GDM1 (cell line): ENCODE results near the gene TOM1.

Experiments used
- DNase-seq: peaks from one replicate; lab custom pipeline; 2025; lab: John Stamatoyannopoulos, UW

The TOM1 gene

DNA sequence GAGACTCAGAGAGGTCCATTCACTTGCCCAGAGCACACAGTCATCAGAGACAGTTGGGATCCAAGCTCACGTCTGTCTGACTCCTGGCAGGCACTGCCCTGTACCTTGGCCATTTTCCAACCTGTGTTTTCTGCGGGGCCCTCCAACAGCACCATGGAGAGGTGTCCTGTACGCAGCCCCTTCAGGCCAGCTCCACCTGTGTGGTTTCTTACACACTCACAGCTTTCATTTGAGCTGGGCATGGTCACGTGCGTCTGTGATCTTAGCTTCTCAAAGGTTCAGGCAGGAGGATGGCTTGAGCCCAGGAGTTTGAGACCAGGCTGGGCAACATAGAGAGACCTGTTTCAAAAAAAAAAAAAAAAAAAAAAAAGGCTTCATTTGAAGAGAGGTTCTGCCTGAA, 24.4 kb downstream of the TOM1 start:
- DNase-seq: no peak

DNA sequence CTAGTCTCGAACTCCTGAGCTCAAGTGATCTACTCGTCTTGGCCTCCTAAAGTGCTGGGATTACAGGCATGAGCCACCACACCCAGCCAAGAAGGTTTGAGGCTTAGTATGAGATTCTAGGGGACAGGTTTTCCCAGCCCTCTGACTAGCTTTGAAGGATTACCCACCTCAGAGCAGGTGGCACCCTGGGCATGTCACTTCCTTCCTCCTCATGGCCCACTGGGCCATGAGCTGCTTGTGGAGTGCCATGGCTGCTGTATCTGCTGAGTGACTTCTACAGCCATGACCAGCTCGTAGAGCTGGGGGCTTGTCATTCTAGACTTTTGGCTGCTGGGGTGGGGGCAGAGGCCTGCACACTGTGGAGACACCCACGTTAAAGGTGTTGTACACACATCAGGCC, 25.1 kb downstream of the TOM1 start:
- DNase-seq: no peak

DNA sequence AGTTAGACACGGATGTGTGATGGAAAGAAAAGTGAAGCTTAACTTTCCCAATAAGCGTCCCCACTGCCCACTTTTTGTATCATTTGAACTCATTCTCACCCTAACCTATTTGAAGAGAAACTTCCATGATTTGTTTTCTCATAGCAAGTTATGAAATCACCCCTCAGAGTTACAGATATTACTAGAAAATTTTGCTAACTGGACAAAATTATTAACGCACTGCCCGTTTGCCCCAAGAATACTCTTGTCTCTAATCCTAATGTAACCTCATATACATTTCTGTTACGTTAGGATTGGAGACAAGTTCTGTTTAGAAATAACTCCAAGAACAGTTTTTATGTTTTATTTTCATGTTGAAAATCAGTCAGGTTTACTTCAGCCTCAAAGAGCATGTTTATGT, 25.5 kb downstream of the TOM1 start:
- no peak for DNase-seq

DNA sequence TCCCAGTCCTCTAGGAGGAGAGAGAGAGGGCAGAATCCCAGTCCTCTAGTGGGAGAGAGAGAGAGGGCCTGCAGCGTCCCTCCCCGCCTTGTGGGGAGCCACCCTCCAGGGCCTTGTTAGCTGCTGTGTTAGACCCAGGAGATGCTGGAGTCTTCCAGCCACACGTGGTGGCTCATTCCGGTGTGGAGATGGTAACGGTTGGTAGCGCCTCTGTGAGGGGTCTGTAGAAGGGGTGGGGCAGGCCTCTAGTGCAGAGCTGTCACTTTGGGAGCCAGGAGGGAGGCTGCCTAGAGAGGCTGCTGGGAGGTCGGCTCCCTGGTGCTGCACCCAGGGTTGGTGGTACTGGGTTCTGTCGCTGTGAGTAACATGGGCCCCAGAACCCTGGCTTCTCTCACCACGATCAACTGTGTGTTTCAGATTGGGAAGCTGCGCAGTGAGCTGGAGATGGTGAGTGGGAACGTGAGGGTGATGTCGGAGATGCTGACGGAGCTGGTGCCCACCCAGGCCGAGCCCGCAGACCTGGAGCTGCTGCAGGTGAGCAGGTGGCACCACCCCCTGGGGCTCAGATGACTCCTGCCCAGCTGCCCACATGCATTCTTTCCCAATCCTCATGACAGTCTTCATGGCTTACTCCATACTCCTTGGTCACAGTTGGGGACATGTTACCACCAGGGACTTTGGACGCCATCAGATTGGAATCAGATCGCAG, 27.3 kb downstream of the TOM1 start:
- no peak for DNase-seq

DNA sequence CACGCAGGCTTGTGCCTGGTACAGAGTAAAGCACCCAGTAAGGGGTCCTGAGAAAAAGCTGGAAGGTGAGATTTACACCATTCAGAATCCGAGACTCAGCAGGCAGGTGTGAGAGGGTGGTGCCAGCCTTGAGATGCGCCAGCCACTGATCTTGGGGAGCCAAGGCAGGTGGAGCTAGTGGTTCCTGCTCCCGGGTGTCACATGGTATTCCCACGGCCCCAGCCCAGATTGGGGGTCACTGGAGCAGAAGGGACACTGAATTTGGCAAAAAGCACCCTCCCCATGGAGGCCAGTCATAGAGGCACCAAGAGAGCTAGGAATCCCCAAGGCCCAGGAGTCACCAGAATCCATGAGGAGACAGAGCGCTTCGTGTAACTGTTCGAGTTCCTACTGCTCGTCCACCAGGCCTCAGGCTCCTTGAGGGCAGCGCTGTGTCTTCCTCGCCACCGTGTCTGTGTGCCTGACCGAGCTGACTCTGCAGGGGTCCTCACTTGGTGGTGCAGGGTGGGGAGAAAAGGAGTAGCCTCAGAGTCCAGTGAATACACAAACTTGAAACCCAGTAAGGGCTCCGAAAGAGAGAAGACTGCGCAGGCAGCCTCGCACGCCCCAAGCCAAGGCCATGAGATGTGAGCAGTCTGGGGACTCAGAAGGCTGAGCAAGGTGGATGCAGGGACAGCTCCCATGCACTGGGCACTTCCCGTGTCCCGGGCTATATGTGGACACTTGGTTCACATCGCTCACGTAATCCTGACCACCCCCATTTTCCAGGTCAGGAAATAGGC, 28.2 kb downstream of the TOM1 start:
- no peak for DNase-seq

DNA sequence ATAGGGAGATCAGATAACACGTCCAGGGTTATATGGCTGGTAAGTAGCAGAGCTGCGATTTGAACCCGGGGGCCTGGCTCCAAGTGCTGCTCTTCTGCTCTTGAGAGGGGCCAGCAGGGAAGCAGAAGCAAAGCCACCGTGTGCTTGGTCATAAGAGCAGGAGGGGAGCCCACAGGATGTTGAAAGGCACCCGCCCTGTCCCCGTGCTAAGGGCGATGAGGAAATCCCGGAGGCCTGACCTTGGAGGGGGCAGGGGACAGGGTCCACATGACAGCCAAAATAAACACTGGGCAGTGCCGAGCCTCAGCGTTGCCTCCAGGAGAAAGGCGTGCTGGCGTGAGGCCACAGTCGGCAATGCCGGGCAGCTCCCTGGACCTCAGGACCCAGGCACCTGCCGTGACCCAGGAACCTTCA, 28.8 kb downstream of the TOM1 start:
- no peak for DNase-seq

DNA sequence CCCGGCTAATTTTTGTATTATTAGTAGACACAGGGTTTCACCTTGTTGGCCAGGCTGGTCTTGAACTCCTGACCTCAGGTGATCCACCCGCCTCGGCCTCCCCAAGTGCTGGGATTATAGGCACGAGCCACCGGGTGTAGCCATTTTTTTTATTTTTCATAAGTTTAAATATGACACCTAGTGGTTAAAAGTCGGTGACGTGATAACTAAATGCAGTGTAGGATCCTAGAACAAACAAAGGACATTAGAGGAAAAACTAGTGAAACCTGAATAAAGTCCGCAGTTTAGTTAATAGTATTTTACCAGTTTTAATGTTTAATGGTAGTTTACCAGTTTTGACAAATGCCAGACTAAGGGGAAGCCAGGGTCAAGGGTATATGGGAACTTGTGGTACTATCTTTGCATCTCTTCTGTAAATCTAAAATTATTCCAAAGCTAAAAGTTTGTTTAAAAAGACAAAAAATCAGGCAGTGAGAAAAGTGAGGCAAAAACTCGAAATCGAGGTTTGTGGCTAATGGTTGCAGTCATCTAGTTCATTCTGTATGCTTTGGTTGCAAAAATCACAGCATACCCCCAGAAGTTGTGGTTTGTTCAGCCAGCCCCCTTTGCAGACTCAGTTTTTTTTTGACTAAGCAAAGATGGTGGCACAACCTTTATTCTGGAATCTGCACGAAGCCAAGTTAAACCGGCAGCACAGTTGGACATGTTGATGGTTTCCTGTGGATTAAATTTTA, 29.6 kb downstream of the TOM1 start:
- DNase-seq: no peak

DNA sequence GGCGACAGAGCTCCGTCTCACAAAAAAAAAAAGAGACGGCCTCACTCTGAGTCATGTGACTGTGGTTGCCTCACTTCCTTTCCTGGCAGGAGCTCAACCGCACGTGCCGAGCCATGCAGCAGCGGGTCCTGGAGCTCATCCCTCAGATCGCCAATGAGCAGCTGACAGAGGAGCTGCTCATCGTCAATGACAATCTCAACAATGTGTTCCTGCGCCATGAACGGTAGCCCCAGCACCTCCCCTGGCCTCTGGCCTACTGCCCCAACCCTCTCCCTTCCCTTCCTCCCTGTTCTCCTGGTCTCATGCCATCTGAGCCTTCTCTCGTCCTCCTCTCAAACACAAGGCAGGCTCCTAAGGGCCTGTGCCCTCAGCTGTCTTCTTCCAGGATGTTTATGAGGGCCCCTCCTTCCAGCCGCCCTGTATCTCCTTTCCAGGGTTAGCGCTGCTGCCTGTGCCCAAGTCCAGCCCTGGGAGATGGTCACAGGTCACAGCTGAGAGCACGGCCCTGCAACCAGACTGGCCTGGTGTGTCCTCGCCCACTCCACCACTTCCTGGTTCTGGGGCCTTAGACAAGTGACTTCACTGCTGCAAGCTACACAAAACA, 30.7 kb downstream of the TOM1 start:
- peak; percentile 70 for DNase-seq

DNA sequence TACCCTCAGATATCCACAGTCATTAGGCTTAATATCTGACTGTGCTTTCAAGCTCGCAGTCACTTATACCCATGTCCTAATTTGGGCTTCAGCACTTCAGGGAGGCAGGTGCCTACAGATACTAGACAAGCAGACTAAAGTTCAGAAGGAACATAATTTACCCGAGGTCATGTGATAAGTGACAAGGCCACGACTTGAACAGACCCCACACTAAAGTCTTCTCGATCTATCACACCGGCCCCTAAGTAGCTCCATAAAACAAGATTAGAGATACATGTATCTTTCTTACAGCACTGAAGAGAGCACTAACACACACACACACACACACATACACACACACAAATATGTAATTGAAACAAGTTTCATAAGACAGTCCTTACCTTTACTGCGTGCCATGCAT, 32.6 kb downstream of the TOM1 start:
- DNase-seq: no peak

DNA sequence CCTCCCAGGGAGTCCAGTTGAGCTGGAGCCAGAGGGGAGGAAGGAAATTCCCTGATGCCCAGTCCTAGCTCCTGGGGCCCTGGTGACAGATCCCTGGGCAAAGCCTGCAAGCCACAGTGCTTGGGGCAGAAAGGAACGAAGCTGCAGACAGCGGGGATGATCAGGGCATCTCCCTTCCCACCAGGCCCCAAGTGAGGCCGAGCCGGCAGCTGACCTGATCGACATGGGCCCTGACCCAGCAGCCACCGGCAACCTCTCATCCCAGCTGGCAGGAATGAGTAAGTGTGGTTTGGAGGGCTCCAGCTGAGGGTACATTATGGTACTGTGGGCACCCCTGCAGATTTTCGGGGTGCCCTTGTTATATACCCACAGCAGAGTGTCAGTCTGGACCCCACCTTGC, 33.5 kb downstream of the TOM1 start:
- DNase-seq: no peak

DNA sequence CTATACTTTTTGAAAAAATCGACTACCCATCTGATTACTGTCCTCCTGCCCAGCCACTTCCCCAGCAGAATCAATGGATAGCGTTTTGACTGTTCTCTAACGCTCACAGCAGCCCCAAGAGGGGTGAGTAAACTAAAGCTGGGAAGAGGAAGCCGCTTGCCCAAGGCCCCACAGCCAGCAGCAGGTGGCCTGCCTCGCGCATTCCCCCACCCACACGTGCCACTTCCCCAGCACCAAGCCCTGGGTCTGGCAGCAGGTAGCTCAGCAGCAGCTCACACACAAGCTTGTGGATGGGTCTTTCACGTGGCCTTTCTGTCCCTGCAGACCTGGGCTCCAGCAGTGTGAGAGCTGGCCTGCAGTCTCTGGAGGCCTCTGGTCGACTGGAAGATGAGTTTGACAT, 34.3 kb downstream of the TOM1 start:
- DNase-seq: peak; percentile 51

DNA sequence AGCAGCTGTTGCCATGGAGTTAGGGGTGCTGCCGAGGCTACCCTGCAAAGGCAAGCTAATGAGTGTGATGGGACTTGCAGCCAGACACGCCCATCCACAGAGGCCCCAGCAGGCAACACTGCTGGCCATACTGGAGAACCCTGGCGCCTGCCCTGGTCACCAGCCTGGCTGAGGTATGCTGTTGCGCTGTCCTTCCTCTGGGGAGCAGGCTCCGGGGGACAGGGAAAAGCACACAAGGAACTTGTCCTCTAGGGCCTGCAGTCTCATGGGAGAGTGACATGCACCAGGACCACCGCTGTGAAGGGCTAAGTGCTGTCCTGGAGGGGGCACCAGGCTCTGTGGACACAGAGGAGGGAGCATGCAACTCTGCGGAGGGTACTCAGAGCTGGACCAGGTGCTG, 35.8 kb downstream of the TOM1 start:
- DNase-seq: no peak

DNA sequence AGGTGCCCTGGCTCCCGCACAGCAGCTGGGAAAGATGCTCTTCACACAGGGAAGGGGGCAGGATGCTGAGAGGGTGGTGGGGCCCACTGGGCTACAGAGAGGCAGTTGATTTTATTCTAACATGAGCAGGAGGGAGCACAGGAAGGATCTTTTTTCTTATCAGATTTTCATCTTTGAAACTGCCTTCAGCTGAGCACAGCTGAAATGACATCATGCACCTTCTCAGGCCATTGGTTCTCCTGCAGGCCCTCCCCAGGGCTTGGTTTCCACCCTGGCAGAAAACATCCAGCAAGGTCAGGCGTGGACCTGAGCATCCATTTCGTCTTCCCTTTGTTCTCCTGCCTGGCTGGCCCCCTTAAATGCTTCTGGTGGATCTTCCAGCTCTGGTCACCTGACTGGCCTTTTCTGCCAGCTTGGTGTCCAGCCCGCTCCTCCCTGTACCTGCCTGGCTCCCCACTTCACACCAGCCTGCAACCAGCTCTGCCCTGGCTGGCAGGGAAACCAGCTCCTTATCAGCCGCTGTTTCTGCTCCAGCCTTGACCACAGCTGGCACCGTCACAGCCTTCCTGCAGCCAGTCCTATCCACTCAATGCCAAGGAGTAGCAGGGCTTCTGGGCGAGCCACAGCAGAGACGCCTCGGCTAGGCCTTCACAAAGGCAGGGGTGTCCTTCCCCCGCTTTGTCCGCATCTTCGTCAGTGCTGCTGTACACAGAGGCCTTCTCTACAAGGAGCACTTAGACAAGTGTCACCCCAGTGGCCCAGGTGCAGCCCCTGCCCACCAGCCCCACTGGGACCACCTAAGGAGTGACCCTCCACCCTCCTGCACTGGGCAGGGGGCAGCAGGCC, 36.5 kb downstream of the TOM1 start:
- DNase-seq: no peak

DNA sequence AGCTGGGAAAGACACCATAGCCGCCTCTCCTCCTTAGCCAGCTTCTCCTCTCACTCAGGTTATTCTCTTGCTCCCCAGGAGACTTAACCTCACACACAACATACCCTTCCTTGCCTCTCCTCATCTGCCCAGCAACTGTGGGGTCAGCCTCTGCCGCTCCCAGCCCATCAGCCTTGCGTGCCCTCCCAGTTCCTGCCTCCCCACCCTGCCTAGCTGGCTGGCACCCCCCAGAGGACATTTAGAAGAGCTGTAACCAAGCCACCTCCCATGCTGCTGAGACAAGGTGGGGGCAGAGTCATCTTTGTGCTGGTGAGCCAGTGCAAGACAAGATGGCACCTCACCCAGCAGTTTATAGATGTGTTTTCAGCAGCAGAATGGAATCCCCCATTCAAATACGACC, 38.2 kb downstream of the TOM1 start:
- no peak for DNase-seq

DNA sequence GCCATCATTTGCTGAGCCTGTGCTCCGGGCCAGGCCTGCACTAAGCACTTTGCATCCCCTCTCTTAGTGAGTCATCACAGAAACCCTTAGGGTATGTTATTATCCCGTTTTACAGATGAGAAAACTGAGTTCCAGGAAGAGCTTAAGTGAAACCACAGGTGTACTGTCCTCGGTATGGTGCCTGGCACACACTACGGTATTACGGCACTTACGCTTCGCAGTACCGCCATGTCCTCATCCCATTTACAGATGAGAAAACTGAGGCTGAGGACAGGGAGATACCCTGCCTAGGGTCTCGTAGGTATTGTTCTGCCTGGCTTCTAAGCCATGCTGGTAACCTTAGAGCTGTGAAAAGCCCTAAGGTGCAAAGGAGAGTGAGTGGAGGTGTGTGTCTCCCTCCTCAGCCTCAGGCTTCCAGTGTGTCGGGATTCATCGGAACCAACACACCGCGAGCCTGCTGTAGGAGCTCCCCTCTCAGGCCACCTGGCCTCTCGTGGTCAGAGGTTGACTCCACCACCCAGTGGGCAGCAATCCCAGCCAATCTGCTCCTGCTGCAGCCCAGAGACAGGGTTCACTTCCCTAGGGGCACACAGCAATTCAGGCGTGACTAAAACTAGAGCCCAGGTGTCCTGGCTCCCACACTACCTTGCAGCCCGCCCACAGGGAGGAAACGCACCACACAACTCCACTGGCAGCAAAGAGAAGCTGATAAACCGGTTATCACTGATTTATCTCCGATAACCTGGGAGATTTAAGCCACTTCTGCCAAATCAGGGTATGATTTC, 41.6 kb downstream of the TOM1 start:
- DNase-seq: no peak

DNA sequence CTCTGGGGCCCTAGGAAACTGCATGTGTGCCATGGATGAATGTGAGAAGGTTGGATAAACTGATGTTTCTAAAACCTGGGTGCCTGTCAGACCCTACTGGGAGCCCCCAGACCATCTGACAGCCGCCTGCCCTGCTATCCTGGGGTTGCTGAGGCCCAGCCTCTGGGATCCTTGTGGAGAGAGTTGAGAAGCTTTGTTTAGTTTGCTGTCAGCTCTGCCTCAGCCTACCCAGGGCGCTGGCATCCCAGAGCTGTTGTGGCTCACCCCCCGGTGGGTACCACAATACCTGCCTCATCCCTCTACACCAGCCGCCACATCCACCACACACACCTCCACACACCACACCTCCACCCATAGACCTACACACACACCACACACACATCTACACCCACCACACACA, 42.7 kb downstream of the TOM1 start:
- no peak for DNase-seq

DNA sequence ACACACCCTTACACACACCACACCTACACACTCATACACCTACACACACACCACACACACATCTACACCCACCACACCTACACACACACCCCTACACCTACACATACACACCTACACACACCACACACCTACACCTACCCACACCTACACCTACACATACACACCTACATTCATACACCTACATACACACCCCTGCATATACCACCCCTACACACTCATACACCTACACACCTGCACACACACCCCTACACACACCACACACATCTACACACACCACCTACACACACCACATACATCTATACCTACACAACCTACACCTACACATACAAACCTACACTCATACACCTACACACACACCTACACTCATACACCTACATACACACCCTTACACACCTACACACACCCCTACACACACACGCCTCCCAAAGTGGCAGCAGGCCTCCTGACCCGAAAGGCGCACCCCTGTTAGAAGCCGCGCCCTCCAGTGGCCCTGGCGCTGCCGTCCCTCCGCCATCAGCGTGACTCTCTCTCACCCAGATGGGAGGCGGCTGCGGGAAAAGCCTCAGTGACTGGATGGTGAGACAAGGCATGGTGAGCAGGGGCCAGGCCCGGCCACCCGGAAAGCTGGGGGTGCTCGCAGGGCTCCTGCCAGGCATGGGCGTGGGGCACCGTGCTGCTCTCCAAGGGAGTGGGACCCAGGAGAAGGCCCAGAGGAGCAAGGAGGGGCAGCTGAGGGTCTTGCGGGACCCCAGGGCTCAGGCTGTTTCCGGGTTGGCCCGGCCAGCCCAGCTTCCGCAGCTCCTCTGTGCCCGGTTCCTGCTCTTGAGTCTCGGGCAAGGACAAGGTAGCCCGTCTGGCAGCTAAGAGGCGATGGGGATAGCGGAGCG, 44.2 kb downstream of the TOM1 start:
- DNase-seq: no peak

DNA sequence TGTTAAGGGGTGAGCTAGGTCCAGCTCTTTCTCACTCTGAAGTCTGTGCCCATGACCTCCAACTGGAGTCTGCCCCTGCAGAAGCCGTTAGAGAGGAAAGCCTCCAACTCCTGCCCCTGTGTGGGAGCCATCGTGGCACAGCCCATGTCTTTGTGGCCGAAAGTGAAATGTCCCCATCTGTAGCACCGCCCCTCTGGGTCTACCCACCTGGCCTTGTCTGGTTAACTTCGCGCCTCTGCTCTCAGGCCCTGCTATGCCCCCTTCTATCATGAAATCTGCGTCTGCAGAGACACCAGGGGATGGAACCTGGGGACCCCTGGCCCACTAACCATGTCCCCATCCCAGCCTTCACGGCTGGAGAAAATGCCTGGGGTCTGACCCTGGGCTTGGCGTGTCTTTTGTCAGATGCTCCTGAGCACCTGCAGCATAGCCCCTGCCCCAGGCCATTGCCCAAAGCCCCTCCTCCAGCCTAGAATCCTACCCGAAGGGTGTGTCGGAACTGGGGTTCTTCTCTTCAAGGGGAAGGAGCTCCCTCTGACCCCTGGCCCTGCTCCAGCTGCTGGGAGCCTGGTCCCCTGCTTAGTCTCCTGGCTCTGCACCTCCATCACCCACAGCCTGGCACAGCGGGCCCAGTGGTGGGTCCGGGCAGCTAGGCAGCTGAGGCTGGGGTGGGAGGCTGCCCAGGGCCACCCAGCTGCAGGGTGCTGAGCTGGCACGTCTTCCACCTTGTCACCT, 45.4 kb downstream of the TOM1 start:
- no peak for DNase-seq

DNA sequence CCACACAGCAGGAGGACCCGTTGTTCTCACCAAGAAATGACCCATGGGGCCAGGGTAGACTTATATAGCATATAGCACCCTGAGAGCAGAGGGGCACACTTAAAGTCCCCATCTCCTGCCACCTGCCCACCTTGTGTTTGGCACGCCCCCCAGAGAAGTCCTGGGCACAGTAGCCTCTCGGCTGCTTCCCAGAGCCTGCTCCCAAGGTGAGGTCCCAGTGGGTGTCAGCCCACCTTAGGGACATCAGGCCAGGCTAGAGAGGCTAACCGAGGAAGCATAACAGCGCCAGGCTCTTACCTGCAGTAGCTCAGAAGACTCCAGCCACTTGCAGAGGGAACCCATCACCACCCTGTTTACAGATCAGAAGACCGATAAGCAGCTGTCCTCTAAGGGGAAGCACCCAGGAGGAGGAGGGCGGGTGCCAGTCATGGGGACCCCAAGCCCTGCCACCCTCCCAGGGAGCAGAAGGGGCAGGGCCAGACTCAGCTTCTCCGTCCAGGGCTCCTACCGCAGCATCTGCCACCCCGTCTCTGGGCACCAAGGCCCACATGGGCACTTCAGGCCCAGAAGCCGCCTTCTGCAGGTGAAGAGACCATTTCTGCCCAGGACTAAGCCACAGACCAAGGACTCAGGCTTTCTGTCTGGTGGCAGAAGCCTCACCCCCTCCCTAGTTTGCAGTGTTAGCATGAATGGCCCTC, 46.3 kb downstream of the TOM1 start:
- no peak for DNase-seq
